ENCODE results near the gene ZNF578. TPM values are rescaled to one million over a fixed set of nuclear protein-coding genes. Genes with fewer than 3 reads are reported as not detected.
"Not testable (repeated sequence)": the region's sequence is repeated elsewhere in the genome, so short reads cannot be mapped to it uniquely, and the experiment has no call there.

ZNF578 gene
- total RNA-seq, 1 experiment from 2014 or later, result not detected

GRCh38 chr19:52557231-52557995 is 104.1 kb downstream of the ZNF578 start:
- Mint-ChIP-seq H3K36me3 (ENCODE audit: insufficient read depth, unreplicated experiment) (no peaks in the 10 kb centered on the region), H3K4me1 (ENCODE audit: low read depth, unreplicated experiment) (no peaks in the 10 kb centered on the region), H3K4me3 (ENCODE audit: low read depth, unreplicated experiment) (no peak overlapping the region), H3K27me3 (ENCODE audit: unreplicated experiment) (no peaks in the 10 kb centered on the region), H3K27ac (ENCODE audit: unreplicated experiment) (no peak overlapping the region), H3K9me3 (ENCODE audit: low read depth, unreplicated experiment) (peaks cover 30% of the 10 kb centered on the region)
- no peak for DNase-seq
- intact Hi-C loops (cut with micrococcal nuclease; ENCODE audit: unreplicated experiment), result no loop called here
- TF ChIP-seq, protein P1, sequence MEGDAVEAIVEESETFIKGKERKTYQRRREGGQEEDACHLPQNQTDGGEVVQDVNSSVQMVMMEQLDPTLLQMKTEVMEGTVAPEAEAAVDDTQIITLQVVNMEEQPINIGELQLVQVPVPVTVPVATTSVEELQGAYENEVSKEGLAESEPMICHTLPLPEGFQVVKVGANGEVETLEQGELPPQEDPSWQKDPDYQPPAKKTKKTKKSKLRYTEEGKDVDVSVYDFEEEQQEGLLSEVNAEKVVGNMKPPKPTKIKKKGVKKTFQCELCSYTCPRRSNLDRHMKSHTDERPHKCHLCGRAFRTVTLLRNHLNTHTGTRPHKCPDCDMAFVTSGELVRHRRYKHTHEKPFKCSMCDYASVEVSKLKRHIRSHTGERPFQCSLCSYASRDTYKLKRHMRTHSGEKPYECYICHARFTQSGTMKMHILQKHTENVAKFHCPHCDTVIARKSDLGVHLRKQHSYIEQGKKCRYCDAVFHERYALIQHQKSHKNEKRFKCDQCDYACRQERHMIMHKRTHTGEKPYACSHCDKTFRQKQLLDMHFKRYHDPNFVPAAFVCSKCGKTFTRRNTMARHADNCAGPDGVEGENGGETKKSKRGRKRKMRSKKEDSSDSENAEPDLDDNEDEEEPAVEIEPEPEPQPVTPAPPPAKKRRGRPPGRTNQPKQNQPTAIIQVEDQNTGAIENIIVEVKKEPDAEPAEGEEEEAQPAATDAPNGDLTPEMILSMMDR (IDR thresholded peaks at IDR 0.05; ENCODE audit: unreplicated experiment), result no peak
- CTCF ChIA-PET, result interaction anchor here (0.7 kb wide), 1 partner anchor 1155 kb away, joined by 6 read pairs; no protein-coding TSS in a partner anchor
- no TSS peak for BruUV-seq (replicated peaks)

DNA sequence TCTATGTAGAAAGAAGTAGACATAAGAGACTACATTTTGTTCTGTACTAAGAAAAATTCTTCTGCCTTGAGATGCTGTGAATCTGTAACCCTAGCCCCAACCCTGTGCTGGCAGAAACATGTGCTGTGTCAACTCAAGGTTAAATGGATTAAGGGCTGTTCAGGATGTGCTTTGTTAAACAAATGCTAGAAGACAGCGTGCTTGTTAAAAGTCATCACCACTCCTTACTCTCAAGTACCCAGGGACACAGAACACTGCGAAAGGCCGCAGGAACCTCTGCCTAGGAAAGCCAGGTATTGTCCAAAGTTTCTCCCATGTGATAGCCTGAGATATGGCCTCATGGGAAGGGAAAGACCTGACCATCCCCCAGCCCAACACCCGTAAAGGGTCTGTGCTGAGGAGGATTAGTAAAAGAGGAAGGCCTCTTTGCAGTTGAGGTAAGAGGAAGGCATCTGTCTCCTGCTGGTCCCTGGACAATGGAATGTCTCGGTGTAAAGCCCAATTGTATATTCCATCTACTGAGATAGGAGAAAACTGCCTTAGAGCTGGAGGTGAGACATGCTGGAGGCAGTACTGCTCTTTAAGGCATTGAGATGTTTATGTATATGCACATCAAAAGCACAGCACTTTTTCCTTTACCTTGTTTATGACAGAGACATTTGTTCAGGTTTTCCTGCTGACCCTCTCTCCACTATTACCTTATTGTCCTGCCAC is 105.5 kb downstream of the ZNF578 start:
- peaks cover 25% of the 10 kb centered on the region for H3K9me3 Mint-ChIP-seq (ENCODE audit: low read depth, unreplicated experiment)
- H3K27me3 Mint-ChIP-seq (ENCODE audit: unreplicated experiment); BruUV-seq (replicated peaks); intact Hi-C loops (cut with micrococcal nuclease; ENCODE audit: unreplicated experiment); H3K36me3 Mint-ChIP-seq (ENCODE audit: insufficient read depth, unreplicated experiment); H3K4me3 Mint-ChIP-seq (ENCODE audit: low read depth, unreplicated experiment); H3K4me1 Mint-ChIP-seq (ENCODE audit: low read depth, unreplicated experiment); H3K27ac Mint-ChIP-seq (ENCODE audit: unreplicated experiment); CTCF ChIA-PET; DNase-seq: not testable (repeated sequence)

GRCh38 chr19:52561611-52562010 is 108.3 kb downstream of the ZNF578 start:
- H3K27me3 Mint-ChIP-seq (ENCODE audit: unreplicated experiment); BruUV-seq (replicated peaks); H3K4me3 Mint-ChIP-seq (ENCODE audit: low read depth, unreplicated experiment); intact Hi-C loops (cut with micrococcal nuclease; ENCODE audit: unreplicated experiment); CTCF ChIA-PET; H3K36me3 Mint-ChIP-seq (ENCODE audit: insufficient read depth, unreplicated experiment); H3K27ac Mint-ChIP-seq (ENCODE audit: unreplicated experiment); H3K4me1 Mint-ChIP-seq (ENCODE audit: low read depth, unreplicated experiment); DNase-seq: not testable (repeated sequence)
- H3K9me3 Mint-ChIP-seq (ENCODE audit: low read depth, unreplicated experiment), result peaks cover 10% of the 10 kb centered on the region

Other genes with a start within 250 kb of the ZNF578 start
- gene ZNF766, start 184.0 kb upstream of the ZNF578 start, total RNA-seq (2022), result 26.6 and 28.3 TPM in 2 replicates
- 4.9 and 5.1 TPM in 2 replicates for gene ZNF480, start 156.4 kb upstream of the ZNF578 start, total RNA-seq (2022)
- not detected in 2 replicates for gene ZNF610, start 117.3 kb upstream of the ZNF578 start, total RNA-seq (2022)
- not detected in 2 replicates for gene ZNF880, start 83.6 kb upstream of the ZNF578 start, total RNA-seq (2022)
- gene ZNF528, start 55.7 kb upstream of the ZNF578 start, total RNA-seq (2022), result not detected in 2 replicates
- gene ZNF534, start 24.4 kb upstream of the ZNF578 start, total RNA-seq (2022), result not detected in 2 replicates
- gene ZNF808, start 74.1 kb downstream of the ZNF578 start, total RNA-seq (2022), result not detected in 2 replicates
- not detected in 2 replicates for gene ZNF701, start 116.7 kb downstream of the ZNF578 start, total RNA-seq (2022)
- 5.3 and 9.5 TPM in 2 replicates for gene ZNF83, start 184.8 kb downstream of the ZNF578 start, total RNA-seq (2022)

Measured in Calu3 (cell line).